ENCODE measurements around the gene USP15.

The USP15 gene

GRCh38 chr12:62261876-62262517 is 1.8 kb downstream of the USP15 start:
- TF ChIP-seq, protein P1, sequence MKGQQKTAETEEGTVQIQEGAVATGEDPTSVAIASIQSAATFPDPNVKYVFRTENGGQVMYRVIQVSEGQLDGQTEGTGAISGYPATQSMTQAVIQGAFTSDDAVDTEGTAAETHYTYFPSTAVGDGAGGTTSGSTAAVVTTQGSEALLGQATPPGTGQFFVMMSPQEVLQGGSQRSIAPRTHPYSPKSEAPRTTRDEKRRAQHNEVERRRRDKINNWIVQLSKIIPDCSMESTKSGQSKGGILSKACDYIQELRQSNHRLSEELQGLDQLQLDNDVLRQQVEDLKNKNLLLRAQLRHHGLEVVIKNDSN (IDR thresholded peaks at IDR 0.05) = no peak
- TF ChIP-seq, protein P2, sequence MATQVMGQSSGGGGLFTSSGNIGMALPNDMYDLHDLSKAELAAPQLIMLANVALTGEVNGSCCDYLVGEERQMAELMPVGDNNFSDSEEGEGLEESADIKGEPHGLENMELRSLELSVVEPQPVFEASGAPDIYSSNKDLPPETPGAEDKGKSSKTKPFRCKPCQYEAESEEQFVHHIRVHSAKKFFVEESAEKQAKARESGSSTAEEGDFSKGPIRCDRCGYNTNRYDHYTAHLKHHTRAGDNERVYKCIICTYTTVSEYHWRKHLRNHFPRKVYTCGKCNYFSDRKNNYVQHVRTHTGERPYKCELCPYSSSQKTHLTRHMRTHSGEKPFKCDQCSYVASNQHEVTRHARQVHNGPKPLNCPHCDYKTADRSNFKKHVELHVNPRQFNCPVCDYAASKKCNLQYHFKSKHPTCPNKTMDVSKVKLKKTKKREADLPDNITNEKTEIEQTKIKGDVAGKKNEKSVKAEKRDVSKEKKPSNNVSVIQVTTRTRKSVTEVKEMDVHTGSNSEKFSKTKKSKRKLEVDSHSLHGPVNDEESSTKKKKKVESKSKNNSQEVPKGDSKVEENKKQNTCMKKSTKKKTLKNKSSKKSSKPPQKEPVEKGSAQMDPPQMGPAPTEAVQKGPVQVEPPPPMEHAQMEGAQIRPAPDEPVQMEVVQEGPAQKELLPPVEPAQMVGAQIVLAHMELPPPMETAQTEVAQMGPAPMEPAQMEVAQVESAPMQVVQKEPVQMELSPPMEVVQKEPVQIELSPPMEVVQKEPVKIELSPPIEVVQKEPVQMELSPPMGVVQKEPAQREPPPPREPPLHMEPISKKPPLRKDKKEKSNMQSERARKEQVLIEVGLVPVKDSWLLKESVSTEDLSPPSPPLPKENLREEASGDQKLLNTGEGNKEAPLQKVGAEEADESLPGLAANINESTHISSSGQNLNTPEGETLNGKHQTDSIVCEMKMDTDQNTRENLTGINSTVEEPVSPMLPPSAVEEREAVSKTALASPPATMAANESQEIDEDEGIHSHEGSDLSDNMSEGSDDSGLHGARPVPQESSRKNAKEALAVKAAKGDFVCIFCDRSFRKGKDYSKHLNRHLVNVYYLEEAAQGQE (IDR thresholded peaks at IDR 0.05; ENCODE audit: low read depth) = no peak
- TF ChIP-seq TCF12 (IDR thresholded peaks at IDR 0.05; ENCODE audit: low read depth) = no peak
- TF ChIP-seq MAX (IDR thresholded peaks at IDR 0.05) = no peak
- TF ChIP-seq FOXM1 (IDR thresholded peaks at IDR 0.05; ENCODE audit: borderline replicate concordance, low read depth) = no peak
- TF ChIP-seq NFIC (IDR thresholded peaks at IDR 0.05) = no peak
- TF ChIP-seq TEAD4 (IDR thresholded peaks at IDR 0.05) = no peak
- no peak for TF ChIP-seq EGR1 (IDR thresholded peaks at IDR 0.05)

- TF ChIP-seq EGR1 (IDR thresholded peaks at IDR 0.05) (no peak), FOXM1 (IDR thresholded peaks at IDR 0.05; ENCODE audit: borderline replicate concordance, low read depth) (no peak), TEAD4 (IDR thresholded peaks at IDR 0.05) (no peak), TAF1 (IDR thresholded peaks at IDR 0.05; ENCODE audit: low read depth) (no peak)
- TF ChIP-seq, protein P1 (IDR thresholded peaks at IDR 0.05) = no peak
These were observed 3.0 kb downstream of the USP15 start for GRCh38 chr12:62263232-62263631.

DNA sequence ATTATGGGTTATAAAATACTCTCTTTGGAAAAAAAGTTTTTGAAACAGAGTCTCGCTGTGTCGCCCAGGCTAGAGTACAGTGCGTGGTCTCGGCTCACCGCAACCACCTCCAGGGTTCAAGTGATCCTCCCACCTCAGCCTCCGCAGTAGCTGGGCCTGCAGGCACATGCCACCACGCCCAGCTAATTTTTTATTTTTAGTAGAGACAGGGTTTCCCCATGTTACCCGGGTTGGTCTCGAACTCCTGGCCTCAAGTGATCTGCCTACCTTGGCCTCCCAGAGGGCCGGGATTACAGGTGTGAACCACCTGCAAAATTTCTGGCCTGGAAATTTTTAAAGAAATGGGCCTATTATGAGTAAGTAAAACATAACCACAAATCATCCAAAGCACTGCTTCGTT is 3.8 kb downstream of the USP15 start:
- TF ChIP-seq CEBPB (IDR thresholded peaks at IDR 0.05) (no peak), TEAD4 (IDR thresholded peaks at IDR 0.05) (no peak), FOXM1 (IDR thresholded peaks at IDR 0.05; ENCODE audit: borderline replicate concordance, low read depth) (no peak), ZBTB7A (IDR thresholded peaks at IDR 0.05; ENCODE audit: low read depth) (no peak), TAF1 (IDR thresholded peaks at IDR 0.05; ENCODE audit: low read depth) (no peak), NFIC (IDR thresholded peaks at IDR 0.05) (no peak), MAX (IDR thresholded peaks at IDR 0.05) (no peak), EP300 (IDR thresholded peaks at IDR 0.05; ENCODE audit: borderline replicate concordance) (no peak), YY1 (IDR thresholded peaks at IDR 0.05; ENCODE audit: low read depth) (no peak), TCF12 (IDR thresholded peaks at IDR 0.05; ENCODE audit: low read depth) (no peak), CREB1 (IDR thresholded peaks at IDR 0.05; ENCODE audit: low read depth) (no peak), EGR1 (IDR thresholded peaks at IDR 0.05) (no peak), RAD21 (IDR thresholded peaks at IDR 0.05; ENCODE audit: low read depth) (no peak)
- TF ChIP-seq, protein P1 (IDR thresholded peaks at IDR 0.05) = no peak
- TF ChIP-seq, protein P2 (IDR thresholded peaks at IDR 0.05; ENCODE audit: low read depth) = no peak

DNA sequence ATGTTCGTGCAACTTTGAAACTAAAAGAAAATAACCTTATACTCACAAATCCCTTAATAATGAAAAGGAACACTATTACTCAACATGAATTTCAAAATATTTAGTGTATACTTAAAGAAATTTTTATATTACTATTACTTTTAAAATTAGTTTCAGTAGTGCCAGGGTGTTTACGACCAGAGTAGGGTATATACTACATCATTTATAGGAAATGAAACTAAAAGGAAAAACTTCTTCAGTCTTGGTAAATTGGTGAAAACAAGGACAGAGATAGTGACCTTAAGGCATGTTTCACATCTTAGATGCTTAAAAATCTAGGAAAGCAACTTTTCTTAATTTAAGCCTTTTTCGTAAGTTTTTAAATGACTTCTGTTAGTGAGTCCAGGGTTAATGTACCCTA is 4.5 kb downstream of the USP15 start:
- TF ChIP-seq TAF1 (IDR thresholded peaks at IDR 0.05; ENCODE audit: low read depth) (no peak), TCF12 (IDR thresholded peaks at IDR 0.05; ENCODE audit: low read depth) (no peak), EP300 (IDR thresholded peaks at IDR 0.05; ENCODE audit: borderline replicate concordance) (no peak), CEBPB (IDR thresholded peaks at IDR 0.05) (no peak), EGR1 (IDR thresholded peaks at IDR 0.05) (no peak), YY1 (IDR thresholded peaks at IDR 0.05; ENCODE audit: low read depth) (no peak), ZBTB7A (IDR thresholded peaks at IDR 0.05; ENCODE audit: low read depth) (no peak), MAX (IDR thresholded peaks at IDR 0.05) (no peak), FOXM1 (IDR thresholded peaks at IDR 0.05; ENCODE audit: borderline replicate concordance, low read depth) (no peak)
- TF ChIP-seq, protein P1 (IDR thresholded peaks at IDR 0.05) = no peak

DNA sequence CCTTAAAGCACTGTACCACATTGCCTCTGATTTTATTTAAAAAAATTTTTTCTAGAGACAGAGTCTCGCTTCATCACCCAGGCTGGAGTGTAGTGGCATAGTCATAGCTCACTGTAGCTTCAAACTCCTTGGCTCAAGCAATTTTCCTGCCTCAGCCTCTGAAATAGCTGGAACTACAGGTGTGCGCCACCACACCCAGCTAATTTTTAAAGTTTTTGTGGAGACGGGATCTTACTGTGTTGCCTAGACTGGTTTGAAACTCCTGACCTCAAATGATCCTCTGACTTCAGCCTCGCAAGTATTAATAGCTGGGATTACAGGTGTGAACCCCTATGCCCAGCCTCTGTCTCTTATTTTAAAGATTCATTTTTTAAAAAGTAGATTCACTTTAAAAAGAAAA is 5.3 kb downstream of the USP15 start:
- TF ChIP-seq EGR1 (IDR thresholded peaks at IDR 0.05) (no peak), MAX (IDR thresholded peaks at IDR 0.05) (no peak), CREB1 (IDR thresholded peaks at IDR 0.05; ENCODE audit: low read depth) (no peak), CEBPB (IDR thresholded peaks at IDR 0.05) (no peak), TAF1 (IDR thresholded peaks at IDR 0.05; ENCODE audit: low read depth) (no peak), NFIC (IDR thresholded peaks at IDR 0.05) (no peak), TCF12 (IDR thresholded peaks at IDR 0.05; ENCODE audit: low read depth) (no peak), TEAD4 (IDR thresholded peaks at IDR 0.05) (no peak), FOXM1 (IDR thresholded peaks at IDR 0.05; ENCODE audit: borderline replicate concordance, low read depth) (no peak), EP300 (IDR thresholded peaks at IDR 0.05; ENCODE audit: borderline replicate concordance) (no peak), YY1 (IDR thresholded peaks at IDR 0.05; ENCODE audit: low read depth) (no peak), ZBTB7A (IDR thresholded peaks at IDR 0.05; ENCODE audit: low read depth) (no peak), RAD21 (IDR thresholded peaks at IDR 0.05; ENCODE audit: low read depth) (no peak)
- TF ChIP-seq, protein P2 (IDR thresholded peaks at IDR 0.05; ENCODE audit: low read depth) = no peak
- TF ChIP-seq, protein P1 (IDR thresholded peaks at IDR 0.05) = no peak
